GM19238 (cell line): ENCODE results near the gene MYO3B.

Experiments used
- DNase-seq: peaks from one replicate; pipeline ENCODE4 v3.0.0; 2011; ENCODE audit warnings: low spot score; ENCODE audit not compliant: insufficient read length

Gene MYO3B

GRCh38 chr2:170553748-170554147, 375.8 kb downstream of the MYO3B start:
- no peak for DNase-seq

- DNase-seq = no peak
Observed at GRCh38 chr2:170554278-170554955, 376.5 kb downstream of the MYO3B start.

- DNase-seq = no peak
Observed at GRCh38 chr2:170562928-170563327, 385.0 kb downstream of the MYO3B start.

GRCh38 chr2:170563401-170563800, 385.5 kb downstream of the MYO3B start:
- DNase-seq = no peak

GRCh38 chr2:170566138-170566537, 388.2 kb downstream of the MYO3B start:
- DNase-seq = no peak

GRCh38 chr2:170567429-170567828, 389.5 kb downstream of the MYO3B start:
- no peak for DNase-seq

- DNase-seq = no peak
Observed at GRCh38 chr2:170568511-170568910, 390.6 kb downstream of the MYO3B start.

- DNase-seq = no peak
Observed at GRCh38 chr2:170571612-170572011, 393.7 kb downstream of the MYO3B start.

GRCh38 chr2:170573671-170574070, 395.7 kb downstream of the MYO3B start:
- no peak for DNase-seq

- no peak for DNase-seq
Observed at GRCh38 chr2:170576296-170576695, 398.3 kb downstream of the MYO3B start.

- DNase-seq = no peak
Observed at GRCh38 chr2:170577356-170577755, 399.4 kb downstream of the MYO3B start.

- no peak for DNase-seq
Observed at GRCh38 chr2:170578606-170579005, 400.7 kb downstream of the MYO3B start.

GRCh38 chr2:170579511-170579910, 401.6 kb downstream of the MYO3B start:
- DNase-seq = no peak

- no peak for DNase-seq
Observed at GRCh38 chr2:170582313-170582712, 404.4 kb downstream of the MYO3B start.

GRCh38 chr2:170582751-170583463, 405.0 kb downstream of the MYO3B start:
- DNase-seq = no peak

GRCh38 chr2:170585067-170585466, 407.1 kb downstream of the MYO3B start:
- DNase-seq = no peak

- DNase-seq = no peak
Observed at GRCh38 chr2:170586571-170587095, 408.7 kb downstream of the MYO3B start.

GRCh38 chr2:170587117-170587516, 409.2 kb downstream of the MYO3B start:
- no peak for DNase-seq

GRCh38 chr2:170587922-170588321, 410.0 kb downstream of the MYO3B start:
- no peak for DNase-seq

- DNase-seq = no peak
Observed at GRCh38 chr2:170588729-170589128, 410.8 kb downstream of the MYO3B start.

- DNase-seq = no peak
Observed at GRCh38 chr2:170596576-170596975, 418.6 kb downstream of the MYO3B start.

GRCh38 chr2:170598067-170598395, 420.1 kb downstream of the MYO3B start:
- DNase-seq = no peak

- no peak for DNase-seq
Observed at GRCh38 chr2:170601489-170601888, 423.5 kb downstream of the MYO3B start.
